HCT116 (cell line): ENCODE data around the gene ZAP70. TPM values are rescaled to one million over a fixed set of nuclear protein-coding genes. Genes with fewer than 3 reads are reported as not detected.

Experiments used
- ATAC-seq: fragments of 200-7000 bp; cut with Tn5 transposase; 2 replicates; pipeline ENCODE4 v1.9.1; 2020; ENCODE audit warnings: mild to moderate bottlenecking, moderate library complexity
- BruUV-seq: library from RNA; stranded (reverse); fragments of 400-500 nt; replicated peaks from 2 replicates; lab custom pipeline; 2021; lab: Mats Ljungman, UMichigan
- CTCF ChIA-PET: fragments of 300-600 bp; sonication (Branson Sonifier 250); formaldehyde crosslinking; loops from one replicate; lab custom pipeline; 2021; ENCODE audit warnings: antibody characterized with exemption; lab: Charles Lee
- POLR2A ChIA-PET: fragments of 300-600, 350-600 bp; sonication (Branson Sonifier 250); formaldehyde crosslinking; loops from one replicate; lab custom pipeline; 2021; ENCODE audit warnings: antibody characterized with exemption; lab: Charles Lee
- RAD21 ChIA-PET, 2 experiments: fragments of 300-600 bp; sonication (Branson Sonifier 250); formaldehyde crosslinking; loops; one replicate each; lab custom pipeline; 2023; ENCODE audit warnings: low total read pairs in 2 of 2; ENCODE audit not compliant: uncharacterized antibody in 2 of 2, unreplicated experiment in 2 of 2, low non-redundant PET in 1 of 2; lab: Charles Lee
- DNase-seq: peaks from one replicate; pipeline ENCODE4 v3.0.0-alpha.2; 2010; ENCODE audit warnings: low read depth, low spot score
- H2AFZ ChIP-seq: fragments of 200-600 bp; shearing (Covaris generic), sonication (generic); 2 replicates; pipeline ENCODE4 v1.6.1; 2017; ENCODE audit warnings: low read depth, mixed run types, mixed read lengths, antibody characterized with exemption, low read length; ENCODE audit not compliant: poor library complexity, severe bottlenecking
- H3K27ac ChIP-seq: 2 replicates; pipeline ENCODE4 v1.5.1; 2012; ENCODE audit warnings: low read depth, low read length
- H3K27me3 ChIP-seq: fragments of 200-600 bp; sonication (generic); 2 replicates; pipeline ENCODE4 v1.6.1; 2016; ENCODE audit warnings: mixed run types, low read length, mixed read lengths; ENCODE audit not compliant: insufficient read depth
- H3K36me3 ChIP-seq, 2 experiments: fragments of 200-500 bp in 1 of 2; fragments of 200-600 bp in 1 of 2; sonication (Bioruptor generic) in 1 of 2; sonication (generic) in 1 of 2; 2 replicates each; pipeline versions ENCODE4 v1.5.1 to v1.6.1; 2014 to 2016; ENCODE audit warnings: low read length in 2 of 2, inconsistent platforms in 1 of 2, mixed read lengths in 1 of 2, mixed run types in 1 of 2; ENCODE audit not compliant: insufficient read depth in 2 of 2, control insufficient read depth in 1 of 2
- H3K4me1 ChIP-seq, 2 experiments: fragments of 200-600 bp in 1 of 2; sonication (generic) in 1 of 2; 2 replicates each; pipeline versions ENCODE4 v1.5.1 to v1.6.1; 2012 to 2017; ENCODE audit warnings: low read length in 2 of 2, inconsistent platforms in 1 of 2, mild to moderate bottlenecking in 1 of 2, mixed read lengths in 1 of 2, mixed run types in 1 of 2, moderate library complexity in 1 of 2; ENCODE audit not compliant: insufficient read depth in 2 of 2, control insufficient read depth in 1 of 2
- H3K4me2 ChIP-seq: fragments of 200-600 bp; sonication (generic); 2 replicates; pipeline ENCODE4 v1.6.1; 2017; ENCODE audit warnings: mixed run types, low read length, mixed read lengths
- H3K4me3 ChIP-seq, 2 experiments: fragments of 200-600 bp in 1 of 2; sonication (generic) in 1 of 2; replicated peaks in 1 of 2; 2 replicates each; pipeline ENCODE4 v1.5.1; 2011 to 2016; ENCODE audit warnings: low read length in 2 of 2, control low read depth in 1 of 2, low read depth in 1 of 2, mild to moderate bottlenecking in 1 of 2, mixed read lengths in 1 of 2, mixed run types in 1 of 2
- H3K79me2 ChIP-seq: fragments of 200-600 bp; sonication (generic); 2 replicates; pipeline ENCODE4 v1.6.1; 2017; ENCODE audit warnings: mild to moderate bottlenecking, mixed run types, low read length, moderate library complexity, mixed read lengths; ENCODE audit not compliant: insufficient read depth
- H3K9ac ChIP-seq: fragments of 200-600 bp; sonication (generic); 2 replicates; pipeline ENCODE4 v1.6.1; 2016; ENCODE audit warnings: low read length, mixed read lengths
- H3K9me2 ChIP-seq: fragments of 200-600 bp; sonication (generic), shearing (Covaris generic); 2 replicates; pipeline ENCODE4 v1.6.1; 2017; ENCODE audit warnings: mixed run types, mild to moderate bottlenecking, moderate library complexity; ENCODE audit not compliant: insufficient read depth
- H3K9me3 ChIP-seq, 2 experiments: fragments of 200-500 bp in 1 of 2; fragments of 200-600 bp in 1 of 2; sonication (Bioruptor generic) in 1 of 2; sonication (generic) in 1 of 2; 2 replicates each; pipeline ENCODE4 v1.6.1; 2014 to 2017; ENCODE audit warnings: low read length in 2 of 2, mixed read lengths in 2 of 2, inconsistent platforms in 1 of 2, low read depth in 1 of 2, mild to moderate bottlenecking in 1 of 2, mixed run types in 1 of 2, moderate library complexity in 1 of 2; ENCODE audit not compliant: control insufficient read depth in 1 of 2, insufficient read depth in 1 of 2
- H4K20me1 ChIP-seq: fragments of 200-600 bp; sonication (generic), shearing (Covaris generic); 2 replicates; pipeline ENCODE4 v1.6.1; 2017; ENCODE audit warnings: mixed run types, mild to moderate bottlenecking, moderate library complexity; ENCODE audit not compliant: insufficient read depth
- ATF3 ChIP-seq: IDR thresholded peaks from 2 replicates; pipeline ENCODE4 v1.6.1; 2012
- CBX3 ChIP-seq: IDR thresholded peaks from 2 replicates; pipeline ENCODE4 v1.6.1; 2012; ENCODE audit warnings: low read depth
- CEBPB ChIP-seq: IDR thresholded peaks from 2 replicates; pipeline ENCODE4 v1.6.1; 2012; ENCODE audit warnings: low read depth
- CTCF ChIP-seq, 3 experiments: fragments of 200-600 bp in 1 of 3; sonication (generic) in 1 of 3; IDR thresholded peaks in 2 of 3; conservative IDR thresholded peaks in 1 of 3; 2 replicates each; pipeline ENCODE4 v1.5.1; 2012 to 2017; ENCODE audit warnings: low read depth in 2 of 3, low read length in 2 of 3, antibody characterized with exemption in 1 of 3, borderline replicate concordance in 1 of 3, control low read depth in 1 of 3, mild to moderate bottlenecking in 1 of 3, mixed read lengths in 1 of 3, mixed run types in 1 of 3, moderate library complexity in 1 of 3; ENCODE audit not compliant: insufficient read depth in 1 of 3
- EGR1 ChIP-seq: IDR thresholded peaks from 2 replicates; pipeline ENCODE4 v1.6.1; 2012; ENCODE audit warnings: low read depth
- ELF1 ChIP-seq: IDR thresholded peaks from 2 replicates; pipeline ENCODE4 v1.6.1; 2012; ENCODE audit warnings: low read depth, borderline replicate concordance
- EZH2 ChIP-seq: fragments of 200-600 bp; sonication (generic); IDR thresholded peaks from 2 replicates; pipeline ENCODE4 v1.6.1; 2017; ENCODE audit warnings: antibody characterized with exemption, mixed run types
- EZH2phosphoT487 ChIP-seq: fragments of 200-600 bp; IDR thresholded peaks from 2 replicates; pipeline ENCODE4 v1.6.1; 2018; ENCODE audit warnings: antibody characterized with exemption, borderline replicate concordance
- FOSL1 ChIP-seq: IDR thresholded peaks from 2 replicates; pipeline ENCODE4 v1.6.1; 2012; ENCODE audit warnings: low read depth
- JUND ChIP-seq: IDR thresholded peaks from 2 replicates; pipeline ENCODE4 v1.6.1; 2012
- POLR2AphosphoS5 ChIP-seq: IDR thresholded peaks from 2 replicates; pipeline ENCODE4 v1.6.1; 2011; ENCODE audit warnings: mild to moderate bottlenecking, low read depth, low read length, moderate library complexity
- RAD21 ChIP-seq: IDR thresholded peaks from 2 replicates; pipeline ENCODE4 v1.6.1; 2012; ENCODE audit warnings: low read depth, mild to moderate bottlenecking
- REST ChIP-seq: IDR thresholded peaks from 2 replicates; pipeline ENCODE4 v1.6.1; 2012; ENCODE audit warnings: low read depth
- SRF ChIP-seq: IDR thresholded peaks from 2 replicates; pipeline ENCODE4 v1.6.1; 2012; ENCODE audit warnings: low read depth
- YY1 ChIP-seq: IDR thresholded peaks from 2 replicates; pipeline ENCODE4 v1.6.1; 2011; ENCODE audit warnings: low read length, low read depth, moderate library complexity, mild to moderate bottlenecking; ENCODE audit not compliant: insufficient replicate concordance; ENCODE audit errors: extremely low read depth
- intact Hi-C: fragments of 100-400 bp; cut with micrococcal nuclease; formaldehyde crosslinking; loops from 2 replicates; pipeline ENCODE4 v1.10.0; 2022
- total RNA-seq: library from RNA; stranded (reverse); gene quantifications from one replicate; pipeline ENCODE4 v1.2.1, GENCODE V29; 2021; ENCODE audit not compliant: unreplicated experiment
- TF ChIP-seq, protein P1 (sequence below): IDR thresholded peaks from 2 replicates; pipeline ENCODE4 v1.6.1; 2012

Gene ZAP70
- total RNA-seq, 1 experiment from 2014 or later: 0.91 TPM

DNA sequence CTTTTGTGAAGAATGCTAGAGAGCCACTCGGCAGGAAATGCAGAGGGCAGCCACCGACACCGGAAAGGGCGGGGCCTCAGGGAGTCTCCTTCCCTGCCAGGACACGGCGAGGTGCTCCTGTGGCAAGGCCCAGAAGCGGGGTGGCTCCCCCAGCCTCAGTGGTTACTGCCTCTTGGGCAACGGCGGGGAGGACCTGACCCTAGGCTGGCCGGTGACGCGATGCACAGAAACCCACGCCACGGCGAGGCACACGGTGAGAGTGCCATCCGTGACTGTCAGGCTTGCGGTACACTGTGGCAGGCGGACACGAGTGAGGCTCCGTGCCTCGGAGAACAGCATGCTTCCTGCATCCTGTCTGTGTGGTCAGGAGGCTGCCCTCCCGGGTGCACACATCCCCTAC lies 47.8 kb downstream of the ZAP70 start:
- intact Hi-C loops: no loop called here
- Histone ChIP-seq H3K9me3 (no peaks in the 10 kb centered on the region), H3K4me2 (no peak overlapping the region), H3K9me2 (no peaks in the 10 kb centered on the region), H4K20me1 (no peaks in the 10 kb centered on the region), H2AFZ (no peak overlapping the region), H3K4me1 (peaks cover 0 to 8% of the 10 kb centered on the region in 2 experiments; a peak in 2 of 4 replicates), H3K4me3 (no peak overlapping the region), H3K79me2 (no peaks in the 10 kb centered on the region), H3K36me3 (peaks cover 20 to 26% of the 10 kb centered on the region in 2 experiments), H3K27ac (no peak overlapping the region), H3K9ac (no peak overlapping the region), H3K27me3 (no peaks in the 10 kb centered on the region)
- no peak for DNase-seq
- CTCF ChIA-PET: no interaction called here
- no TSS peak for BruUV-seq
- RAD21 ChIA-PET: no interaction called here
- ATAC-seq: no peak
- TF ChIP-seq RAD21 (no peak), CEBPB (no peak), CBX3 (no peak), EZH2phosphoT487 (no peak), EGR1 (no peak), YY1 (no peak), CTCF (IDR thresholded peaks at IDR 0.05 in 2 of 3, conservative IDR thresholded peaks at IDR 0.05 in 1 of 3; ENCODE audit: borderline replicate concordance in 1 of 3, insufficient read depth in 1 of 3, low read depth in 2 of 3, low read length in 2 of 3) (no peak), JUND (no peak), POLR2AphosphoS5 (no peak), REST (no peak), ATF3 (no peak), EZH2 (no peak), SRF (no peak), ELF1 (no peak), FOSL1 (no peak)
- TF ChIP-seq, protein P1, sequence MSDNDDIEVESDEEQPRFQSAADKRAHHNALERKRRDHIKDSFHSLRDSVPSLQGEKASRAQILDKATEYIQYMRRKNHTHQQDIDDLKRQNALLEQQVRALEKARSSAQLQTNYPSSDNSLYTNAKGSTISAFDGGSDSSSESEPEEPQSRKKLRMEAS: no peak
- POLR2A ChIA-PET: no interaction called here
